Suprapubic skin (tissue), 3 donors: ENCODE results near the gene MBD1.

Experiments used
- CTCF ChIP-seq, 2 donors: fragments of 200-600 bp in 1 of 2; fragments of 450-650 bp in 1 of 2; sonication (generic) in 1 of 2; IDR thresholded peaks; one replicate each; pipeline ENCODE4 v1.5.1; 2016 to 2019; ENCODE audit warnings: antibody characterized with exemption in 2 of 2, mild to moderate bottlenecking in 1 of 2, moderate library complexity in 1 of 2
- POLR2A ChIP-seq, 2 donors: fragments of 450-650 bp; IDR thresholded peaks; one replicate each; pipeline ENCODE4 v1.6.1; 2017; ENCODE audit warnings: antibody characterized with exemption in 2 of 2, mild to moderate bottlenecking in 2 of 2, moderate library complexity in 2 of 2

GRCh38 chr18:50330176-50330575 is 48.9 kb upstream of the MBD1 start:
- TF ChIP-seq POLR2A (IDR thresholded peaks at IDR 0.05) (no peak), CTCF (IDR thresholded peaks at IDR 0.05) (no peak)
